Hindlimb muscle (tissue), 1 donor: Measurements from ENCODE around the gene MMP3. TPM values are rescaled to one million over a fixed set of nuclear protein-coding genes. Genes with fewer than 3 reads are reported as not detected.

Experiments used
- DNase-seq: peaks from one replicate; pipeline ENCODE4 v3.0.0-alpha.2; 2013
- polyA plus RNA-seq: library from polyadenylated mRNA; unstranded; fragments of 120-200 nt; gene quantifications from one replicate; pipeline ENCODE4 v1.2.1, GENCODE V29; 2013; ENCODE audit not compliant: insufficient read length

MMP3 gene
- polyA plus RNA-seq, 1 donor: not detected

DNA sequence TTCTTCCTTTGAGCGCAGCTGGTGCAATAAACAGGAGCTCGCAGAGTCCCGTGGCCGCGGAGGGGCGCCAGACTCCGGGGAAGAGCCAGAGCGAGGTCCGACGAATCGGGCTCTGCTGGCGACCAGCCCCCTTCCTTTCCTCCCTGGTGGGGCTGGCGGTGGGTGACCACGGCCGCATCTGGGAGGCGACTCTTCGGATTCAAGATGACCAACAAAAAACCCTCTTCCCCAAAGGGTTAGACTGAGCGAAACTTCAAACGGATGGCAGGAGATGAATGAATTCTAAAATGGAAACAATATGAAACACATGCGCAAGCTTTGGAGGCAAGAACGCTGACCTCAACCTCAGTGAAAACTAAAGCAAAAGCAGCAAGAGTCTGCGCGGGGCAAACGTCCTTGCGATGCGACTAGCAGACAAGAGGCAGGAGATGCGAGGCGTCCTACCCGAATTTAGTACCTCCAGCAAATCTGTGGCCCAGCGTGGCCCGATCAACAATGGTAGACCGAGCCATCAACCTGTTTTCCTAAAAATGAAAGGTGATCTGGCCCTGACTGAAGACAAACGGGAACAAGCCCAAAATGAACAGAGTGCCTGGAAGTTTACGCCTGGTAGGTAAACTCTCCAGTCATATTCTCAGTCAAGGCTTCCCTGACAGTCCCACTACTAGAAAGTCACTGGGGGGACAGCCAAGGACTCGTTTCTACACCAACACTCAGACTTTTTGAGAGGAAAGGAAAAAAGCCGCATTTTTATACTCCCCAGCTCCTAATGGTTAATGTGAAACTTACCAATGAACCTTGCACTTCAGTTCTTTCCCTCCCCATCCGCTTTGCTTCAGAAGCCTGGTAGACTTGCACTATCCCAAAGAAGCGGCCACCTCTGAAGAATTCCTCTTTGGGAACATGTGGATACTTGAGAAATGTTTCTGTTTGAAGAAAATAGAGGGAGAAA lies 11.6 kb downstream of the MMP3 start:
- DNase-seq: peak; percentile 76

DNA sequence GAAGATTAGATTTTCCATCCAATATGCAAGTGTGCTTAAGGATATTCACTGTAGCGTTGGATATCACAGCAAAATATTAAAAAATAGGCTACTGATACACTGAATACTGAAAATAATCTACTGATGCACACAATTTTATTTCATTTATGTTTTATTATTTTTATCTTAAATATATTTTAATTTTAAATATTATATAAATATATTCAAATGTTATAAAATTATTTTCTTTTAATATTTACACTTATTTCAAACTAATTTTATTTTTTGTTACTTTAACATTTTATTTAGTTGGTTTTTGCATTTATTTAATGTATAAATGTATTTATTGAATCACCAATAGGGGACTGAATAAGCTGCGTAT lies 12.3 kb downstream of the MMP3 start:
- DNase-seq: no peak

DNA sequence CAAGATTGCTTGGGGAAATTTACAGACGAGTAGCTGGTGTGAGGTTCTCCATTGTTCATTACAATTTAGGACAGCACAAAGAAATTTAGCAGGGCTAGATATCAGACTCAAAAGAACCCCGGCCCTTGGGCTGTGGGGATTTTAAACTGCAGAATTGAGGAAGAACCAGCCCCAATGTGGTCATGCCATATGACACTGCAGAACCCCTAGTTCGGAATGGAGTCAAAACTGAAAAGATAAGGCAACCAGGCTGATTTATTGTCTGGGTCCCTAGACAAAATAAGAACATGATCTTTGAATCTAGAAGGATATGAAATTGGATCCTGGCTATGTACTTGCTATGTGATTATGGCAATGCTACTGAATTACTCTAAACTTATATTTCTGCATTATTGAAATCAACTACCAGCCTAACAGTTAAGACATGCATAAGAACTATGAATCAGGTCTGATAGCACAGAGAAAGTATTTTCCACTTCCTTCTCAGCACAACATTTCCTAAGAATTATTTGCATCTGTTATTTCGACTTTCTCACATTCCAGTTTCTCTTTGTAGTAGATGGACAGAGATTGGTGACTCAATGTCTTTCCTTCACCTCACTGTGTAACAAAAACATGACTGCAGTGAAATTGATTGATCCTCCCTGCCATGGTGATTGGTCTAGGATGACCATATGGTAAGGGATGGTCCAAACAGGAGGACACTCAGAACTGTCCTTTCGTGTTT lies 13.2 kb downstream of the MMP3 start:
- DNase-seq: no peak

DNA sequence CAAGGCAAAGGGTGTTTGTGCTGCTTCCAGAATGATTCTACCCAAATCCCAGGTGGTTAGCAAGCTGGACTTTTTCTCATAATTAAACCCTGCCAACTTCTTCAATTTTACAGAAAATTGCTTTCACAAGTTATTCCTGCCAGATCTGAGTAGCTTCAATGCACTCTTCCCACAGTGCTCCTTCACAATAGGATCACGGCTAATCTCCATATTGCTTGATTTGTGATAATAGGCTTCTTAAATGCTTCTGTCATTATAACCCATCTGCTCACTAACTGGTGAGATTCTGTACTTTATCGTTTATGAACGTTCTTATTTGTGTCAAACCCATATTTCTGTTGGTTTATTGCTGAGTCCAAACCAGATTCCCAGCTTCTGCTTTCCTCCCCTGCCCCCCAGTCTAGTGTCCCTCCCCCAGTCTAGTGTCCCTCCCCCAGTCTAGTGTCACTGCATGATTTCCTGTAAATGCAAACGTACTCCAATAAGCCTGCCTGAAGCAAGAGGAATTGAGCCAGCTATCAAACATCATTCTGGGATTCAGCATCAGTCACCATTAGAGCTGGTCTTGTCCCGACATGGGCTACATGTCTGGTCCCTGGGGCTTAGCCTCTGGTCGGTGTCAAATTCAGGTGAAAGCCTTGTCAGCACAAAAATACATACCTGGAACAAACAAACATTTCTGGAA lies 14.0 kb downstream of the MMP3 start:
- DNase-seq: no peak

DNA sequence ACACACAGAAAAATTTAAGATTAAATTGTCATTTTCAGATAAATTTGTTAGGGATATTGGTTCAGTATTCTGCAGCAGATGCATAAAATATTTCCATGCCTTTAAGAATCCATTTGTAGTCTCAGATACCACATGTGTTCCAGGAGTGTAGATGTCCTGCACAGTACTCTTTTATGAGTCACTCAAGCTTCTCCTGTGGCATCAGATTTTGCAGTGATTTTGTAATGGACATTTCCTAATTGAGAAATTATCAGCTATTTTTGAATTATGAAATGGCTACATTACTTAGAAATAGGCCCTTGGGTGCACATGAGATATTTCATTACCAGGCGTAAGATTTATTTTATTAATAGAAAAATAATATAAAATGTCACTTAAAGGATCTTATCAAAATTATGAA lies 18.9 kb downstream of the MMP3 start:
- no peak for DNase-seq

DNA sequence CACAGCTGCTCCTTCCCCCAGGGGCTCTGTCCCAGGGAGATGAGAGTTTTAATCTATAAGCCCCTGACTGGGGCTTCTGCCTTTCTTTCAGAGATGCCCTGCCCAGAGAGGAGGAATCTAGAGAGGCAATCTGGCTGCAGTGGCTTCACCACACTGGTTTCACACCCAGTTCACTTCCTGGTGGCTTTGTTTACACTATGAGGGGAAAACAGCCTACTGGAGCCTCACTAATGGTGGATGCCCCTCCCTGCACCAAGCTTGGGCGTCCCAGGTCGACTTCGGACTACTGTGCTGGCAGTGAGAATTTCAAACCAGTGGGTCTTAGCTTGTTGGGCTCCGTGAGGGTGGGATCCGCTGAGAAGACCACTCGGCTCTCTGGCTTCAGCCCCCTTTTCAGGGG lies 23.9 kb downstream of the MMP3 start:
- no peak for DNase-seq

DNA sequence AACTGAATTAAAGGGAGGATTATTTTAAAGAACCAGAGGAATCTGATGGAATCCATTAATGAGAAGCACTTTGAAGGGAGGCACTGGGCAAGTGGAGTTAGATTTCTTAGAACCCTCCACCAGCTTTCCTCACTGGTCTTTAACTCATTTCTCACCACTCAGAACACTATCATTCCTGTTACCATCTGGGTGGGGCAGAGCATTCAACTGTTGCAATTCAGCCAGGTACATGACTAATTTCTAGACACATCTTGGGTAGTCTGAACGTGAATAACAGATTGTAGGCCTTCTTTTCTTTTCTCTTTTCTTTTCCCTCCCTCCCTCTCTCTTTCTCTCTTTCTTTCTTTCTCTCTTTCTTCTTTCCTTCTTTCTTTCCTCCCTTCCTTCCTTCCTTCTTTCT lies 29.9 kb downstream of the MMP3 start:
- DNase-seq: no peak

DNA sequence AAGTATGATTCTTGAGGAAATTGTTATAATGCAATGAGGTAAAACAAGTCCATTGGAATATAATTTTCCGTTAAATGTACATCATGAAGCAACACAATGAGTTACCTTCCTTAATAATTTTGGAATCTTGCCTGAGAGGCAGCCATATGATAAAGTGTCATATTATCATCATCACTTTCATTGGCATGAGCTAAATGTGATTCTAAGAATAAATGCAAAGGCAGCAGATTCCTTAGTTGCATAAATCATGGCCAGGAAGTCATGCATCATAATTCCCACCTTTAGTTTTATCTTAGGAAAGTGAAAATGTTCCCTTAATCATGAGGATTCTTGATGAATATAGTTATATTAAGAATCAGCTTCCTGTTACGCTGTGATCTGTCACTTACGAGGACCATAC lies 31.2 kb downstream of the MMP3 start:
- DNase-seq: no peak

DNA sequence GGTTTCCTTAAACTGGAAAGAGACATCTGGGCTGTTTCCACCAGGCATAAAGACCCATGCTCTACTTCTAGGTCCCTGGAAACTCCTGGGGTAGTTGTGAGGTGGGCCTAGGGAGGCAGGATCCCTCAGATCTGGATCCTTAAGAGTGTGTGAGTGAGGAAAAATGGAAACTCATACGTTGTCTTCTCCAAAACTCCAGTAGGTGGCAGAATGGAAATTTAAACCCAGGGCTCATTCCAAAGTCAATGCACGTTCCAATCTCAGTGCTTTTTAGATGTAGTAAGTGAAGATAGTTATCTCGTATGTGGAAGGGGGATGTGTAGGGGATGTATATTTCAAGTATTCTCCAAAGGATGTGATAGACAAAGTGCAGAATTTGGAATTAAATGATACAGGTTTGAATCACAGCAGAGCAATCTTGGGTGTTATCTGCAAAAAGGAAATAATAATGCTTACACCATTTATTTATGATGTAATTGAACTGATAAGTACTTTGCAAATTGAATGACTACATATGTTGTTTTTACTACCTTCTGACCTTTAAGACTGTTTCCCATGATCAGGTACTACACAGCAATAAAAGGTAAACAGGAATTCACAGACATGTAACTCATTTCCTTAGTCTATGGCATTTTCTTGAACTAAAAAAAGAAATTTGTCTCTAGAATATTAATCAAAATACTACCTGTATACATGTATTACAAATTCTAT lies 32.3 kb downstream of the MMP3 start:
- no peak for DNase-seq

DNA sequence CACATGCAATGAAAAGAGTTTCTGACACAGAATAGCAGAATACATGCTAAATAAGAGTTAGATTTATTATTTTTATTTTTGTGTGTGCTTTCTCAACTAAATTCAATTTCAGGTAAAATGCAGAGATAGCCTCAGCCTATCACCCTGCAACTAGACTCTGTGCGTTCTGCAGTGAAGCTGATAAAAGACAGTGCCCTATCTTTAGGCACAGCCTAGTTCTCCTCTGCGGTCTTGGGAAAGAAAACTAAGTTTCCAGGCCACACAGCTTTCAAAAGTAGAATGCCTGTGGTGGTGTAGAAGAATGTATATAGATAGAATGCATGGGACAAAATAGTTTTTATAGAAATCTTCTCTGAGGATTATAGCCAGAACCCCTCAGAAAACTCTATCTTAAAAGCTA lies 33.4 kb downstream of the MMP3 start:
- DNase-seq: no peak

DNA sequence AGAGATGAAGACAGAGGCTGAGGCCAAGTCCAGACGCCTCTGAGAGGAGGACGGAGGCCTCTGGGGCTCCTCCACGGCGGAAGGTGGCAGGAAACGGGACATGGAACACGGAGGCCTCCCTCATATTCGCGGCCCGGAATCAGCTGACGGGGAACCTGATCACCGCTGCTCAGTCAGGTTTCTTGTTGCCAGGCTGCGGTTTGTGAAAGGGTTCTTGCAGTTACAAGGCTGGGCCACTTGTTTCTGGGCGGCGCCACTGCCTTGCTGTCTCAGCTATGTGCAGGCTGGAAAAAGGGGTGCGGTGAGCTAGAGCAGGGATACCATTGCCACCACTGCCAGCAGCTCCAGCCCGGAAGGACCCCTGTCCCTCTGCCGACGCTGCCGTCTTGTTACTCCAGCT lies 35.5 kb downstream of the MMP3 start:
- no peak for DNase-seq

DNA sequence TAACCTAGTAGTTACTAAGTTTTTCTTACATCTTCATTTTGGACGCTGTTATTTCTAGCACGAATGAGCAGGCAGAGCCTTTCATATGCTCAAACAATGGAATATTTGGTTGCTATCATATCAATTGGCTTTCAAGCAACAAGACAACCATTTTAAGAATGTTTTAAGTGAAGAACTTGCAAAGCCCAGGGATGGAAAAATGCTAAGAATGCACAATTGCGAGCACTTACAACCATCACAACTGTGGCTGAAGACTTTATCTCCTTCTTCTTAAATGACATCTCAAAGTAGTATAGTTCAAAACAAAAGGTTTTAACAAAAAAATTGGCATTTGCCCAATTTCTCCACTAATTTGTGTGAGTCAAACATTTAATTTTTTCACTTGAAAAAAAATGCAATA lies 37.1 kb downstream of the MMP3 start:
- no peak for DNase-seq

DNA sequence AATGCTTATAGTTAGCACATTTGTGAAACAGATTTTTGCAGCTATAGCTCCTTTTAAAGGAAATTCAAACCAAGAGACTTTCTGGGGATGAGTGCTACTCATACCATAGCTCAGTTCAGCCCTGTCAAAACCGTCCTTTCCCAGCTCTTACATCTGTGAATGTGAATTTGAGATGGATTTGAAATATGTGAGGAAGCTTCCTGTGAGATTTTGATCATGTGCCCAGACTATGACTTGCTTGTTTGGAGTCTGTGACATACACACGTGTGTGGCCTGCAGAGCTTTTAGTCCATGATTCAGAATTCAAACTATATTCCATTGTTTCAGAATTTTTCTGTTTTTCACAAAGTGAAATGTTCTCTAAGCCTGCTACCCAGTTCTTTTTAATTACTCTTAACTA lies 41.1 kb downstream of the MMP3 start:
- peak; percentile 34 for DNase-seq

DNA sequence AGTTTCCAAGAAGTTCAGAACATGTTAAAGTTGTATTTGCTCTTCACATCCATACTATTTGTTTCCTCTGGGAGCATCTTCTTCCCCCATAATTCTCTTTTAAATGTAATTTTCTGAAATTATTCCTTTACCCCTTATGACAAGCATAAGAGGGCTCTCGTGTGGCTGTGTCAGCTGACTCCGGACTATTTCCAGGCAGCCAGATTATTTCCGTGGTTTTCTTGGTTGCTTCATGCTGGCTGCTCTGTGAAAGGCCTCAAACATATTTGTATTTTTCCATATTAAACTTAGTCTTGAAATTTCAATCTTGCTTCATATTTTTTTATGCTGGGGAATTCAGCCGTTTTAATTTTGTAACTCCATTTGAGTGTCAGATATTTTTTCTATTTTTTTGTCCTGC lies 42.6 kb downstream of the MMP3 start:
- DNase-seq: peak; percentile 50

DNA sequence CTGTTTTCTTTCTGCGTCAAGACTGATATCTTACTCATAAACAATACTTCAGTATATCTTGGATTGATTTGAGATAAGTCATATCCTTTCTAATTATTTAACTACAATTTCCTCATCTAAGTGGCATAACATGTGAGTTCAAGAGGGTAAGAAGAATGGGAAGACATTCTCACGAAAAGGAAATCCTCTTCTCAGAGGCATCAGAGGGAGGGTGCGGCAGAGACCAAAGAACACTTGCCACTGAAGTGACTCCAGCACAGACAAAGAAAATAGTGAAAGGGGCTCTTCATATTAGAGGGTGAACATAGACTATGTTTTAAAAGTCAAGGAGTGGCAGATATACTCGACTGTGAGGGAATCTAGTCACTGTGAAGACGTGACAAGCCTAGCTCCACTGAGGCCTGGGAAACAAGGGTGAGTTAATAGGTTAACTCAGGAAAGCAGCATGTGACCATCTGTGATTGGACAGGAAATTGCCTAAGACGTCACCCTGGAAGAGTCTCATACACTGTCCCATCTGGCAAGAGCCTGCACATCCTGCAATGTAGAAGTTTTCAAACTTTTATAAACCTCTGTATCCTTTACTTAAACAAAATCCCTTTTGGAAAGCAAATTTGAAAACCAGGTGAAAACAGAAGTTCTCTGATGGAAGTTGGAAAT lies 43.6 kb downstream of the MMP3 start:
- DNase-seq: peak; percentile 49

DNA sequence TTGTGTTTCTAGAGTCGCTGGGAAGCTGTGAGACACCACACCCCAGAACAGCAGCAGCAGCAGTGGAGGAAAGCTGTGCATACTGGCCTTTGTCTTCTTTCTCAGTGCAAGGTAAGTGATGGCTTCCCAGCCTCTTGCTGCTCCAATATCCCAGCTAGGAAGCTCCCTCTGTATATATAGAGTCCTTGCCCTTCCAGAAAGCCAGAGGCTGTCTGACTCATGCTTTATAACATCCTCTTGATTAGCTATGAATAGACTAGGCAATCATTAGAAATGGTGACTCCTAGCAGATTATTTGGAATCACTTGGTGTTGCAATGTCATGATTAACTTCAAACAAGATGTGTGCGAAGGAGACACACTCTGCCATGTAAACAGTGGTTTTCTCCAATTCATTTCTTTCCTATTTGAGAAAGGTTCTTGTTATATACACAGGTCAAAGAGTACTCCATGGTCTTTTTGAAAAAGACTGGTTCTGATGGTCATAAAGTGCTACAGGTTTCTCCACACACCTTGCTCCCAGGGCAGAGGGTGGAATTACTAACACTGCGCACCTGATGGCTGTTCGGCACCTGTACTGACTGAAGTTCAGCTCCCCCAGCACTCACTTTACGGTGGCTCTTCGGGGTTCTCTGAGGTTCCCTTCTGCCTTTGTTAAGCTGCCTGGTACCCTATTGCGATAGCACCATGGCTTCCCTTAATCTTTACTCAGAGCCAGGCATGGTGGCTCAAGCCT lies 45.2 kb downstream of the MMP3 start, which contains the start of gene MMP1:
Gene MMP1, minus strand, starts transcription at position 149 of the 735 bp plus-strand sequence. Its CDS starts 68 bp downstream, at position 81.
- DNase-seq: no peak

DNA sequence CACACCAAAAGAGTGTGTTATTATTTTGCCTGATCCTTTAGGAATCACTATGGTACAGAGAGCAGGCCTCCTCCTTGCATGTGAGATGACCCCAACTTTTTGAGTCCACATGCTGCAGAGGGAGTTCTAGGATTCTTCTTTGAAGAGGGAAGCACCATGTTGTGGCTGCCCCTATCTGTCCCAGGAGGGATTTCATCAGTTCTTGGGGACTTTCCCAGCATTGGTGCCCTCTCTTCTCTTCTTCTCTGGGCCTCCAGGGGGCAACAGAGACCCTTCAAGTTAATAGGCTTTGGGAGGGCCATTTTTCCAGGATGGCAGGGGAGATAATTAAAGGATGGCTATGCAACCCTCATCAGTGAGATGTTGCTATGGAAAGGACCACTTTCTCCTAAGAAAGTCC lies 49.0 kb downstream of the MMP3 start:
- no peak for DNase-seq

DNA sequence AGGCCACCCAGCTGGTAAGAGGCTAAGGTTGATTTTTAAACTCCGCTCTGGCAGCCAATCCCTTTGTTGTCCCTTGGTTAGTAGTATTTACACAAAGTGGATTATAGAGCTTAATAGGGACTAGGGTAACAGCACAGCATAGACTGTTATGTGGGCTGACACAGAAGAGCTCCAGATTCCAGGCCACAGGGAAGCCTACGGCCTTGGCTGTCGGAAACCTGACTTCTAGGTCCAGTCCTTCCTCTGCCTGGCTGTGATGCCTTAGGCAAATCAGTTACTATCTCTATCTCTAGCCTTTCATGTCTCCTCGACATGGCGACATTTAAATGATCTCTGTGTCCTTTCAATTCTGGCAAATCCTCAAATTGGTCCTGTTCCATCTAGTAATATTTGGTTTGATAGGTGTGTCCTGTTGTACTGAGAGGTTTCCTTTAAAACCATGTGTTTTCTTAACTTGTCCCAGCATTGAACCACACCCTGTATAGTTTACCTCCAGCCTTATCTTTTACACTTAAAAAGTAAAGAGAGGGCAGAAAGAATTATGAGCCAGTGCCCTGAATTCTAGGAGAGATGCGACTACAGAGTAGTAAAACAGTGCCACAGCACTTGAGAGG lies 49.6 kb downstream of the MMP3 start:
- no peak for DNase-seq

DNA sequence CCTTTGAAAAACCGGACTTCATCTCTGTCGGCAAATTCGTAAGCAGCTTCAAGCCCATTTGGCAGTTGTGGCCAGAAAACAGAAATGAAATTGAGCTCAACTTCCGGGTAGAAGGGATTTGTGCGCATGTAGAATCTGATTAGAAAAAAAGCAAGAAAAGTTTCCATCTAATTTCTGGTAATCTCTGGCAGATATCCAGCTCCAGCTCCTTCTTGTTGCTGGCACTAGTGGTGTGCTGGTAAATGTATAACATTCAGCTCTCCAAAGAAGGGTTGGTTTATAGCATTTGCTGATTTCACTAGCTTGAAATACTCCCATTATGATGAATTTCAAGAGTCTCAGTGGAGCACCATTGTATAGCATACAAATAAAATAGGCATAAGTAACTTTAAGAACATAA lies 50.8 kb downstream of the MMP3 start:
- DNase-seq: no peak

DNA sequence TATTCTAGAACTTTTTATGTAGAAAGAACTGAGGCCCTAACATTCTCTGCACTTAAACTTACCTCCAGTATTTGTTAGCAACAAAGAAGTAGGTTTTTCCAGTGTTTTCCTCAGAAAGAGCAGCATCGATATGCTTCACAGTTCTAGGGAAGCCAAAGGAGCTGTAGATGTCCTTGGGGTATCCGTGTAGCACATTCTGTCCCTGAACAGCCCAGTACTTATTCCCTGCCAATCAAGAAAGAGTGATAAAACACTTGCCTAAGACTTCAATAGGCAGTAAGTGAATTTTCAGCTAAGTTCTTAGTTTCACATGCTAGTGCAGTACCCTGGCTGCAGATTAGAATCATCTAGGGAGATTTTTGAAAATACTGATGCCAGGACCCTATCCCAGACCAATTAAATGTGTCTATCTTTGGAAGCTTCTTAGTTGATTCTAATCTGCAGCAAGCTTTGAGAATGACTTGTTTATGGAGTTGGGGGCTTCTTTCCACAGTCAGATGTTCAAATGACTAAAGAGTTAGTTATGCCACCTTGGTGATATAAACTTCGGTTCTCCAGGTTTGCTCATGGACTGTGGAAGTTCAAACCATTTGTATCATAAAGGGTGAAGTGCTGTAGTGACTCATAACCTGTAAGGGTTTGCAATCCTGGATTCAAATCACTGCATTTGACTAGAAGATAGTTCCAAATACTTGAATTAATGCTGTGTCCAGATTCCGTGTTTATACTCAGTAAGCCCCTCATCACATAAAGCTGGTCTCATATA lies 52.0 kb downstream of the MMP3 start:
- DNase-seq: no peak
